Upper lobe of left lung (tissue), 6 donors: ENCODE measurements around the gene MPPED2. TPM values are rescaled to one million over a fixed set of nuclear protein-coding genes. Genes with fewer than 3 reads are reported as not detected.

Experiments used
- ATAC-seq, 2 donors: fragments of 200-7000 bp; cut with Tn5 transposase; one replicate each; pipeline ENCODE4 v1.9.1; 2022; ENCODE audit warnings: mild to moderate bottlenecking in 2 of 2, moderate library complexity in 2 of 2; ENCODE audit not compliant: low FRiP score in 2 of 2
- DNase-seq, 2 donors: peaks; one replicate each; pipeline ENCODE4 v3.0.0-alpha.2; 2019 to 2020
- H3K27ac ChIP-seq, 4 donors: fragments of 200-600 bp; sonication (generic); one replicate each; pipeline ENCODE4 v1.5.1; 2016 to 2019
- H3K27me3 ChIP-seq, 4 donors: fragments of 200-600 bp; sonication (generic); one replicate each; pipeline ENCODE4 v1.5.1; 2017 to 2019
- H3K36me3 ChIP-seq, 4 donors: fragments of 200-600 bp; sonication (generic); one replicate each; pipeline ENCODE4 v1.5.1; 2016 to 2019
- H3K4me1 ChIP-seq, 4 donors: fragments of 200-600 bp; sonication (generic); one replicate each; pipeline ENCODE4 v1.5.1; 2018 to 2019
- H3K4me3 ChIP-seq, 4 donors: fragments of 200-600 bp; sonication (generic); one replicate each; pipeline ENCODE4 v1.5.1; 2017 to 2019; ENCODE audit warnings: mild to moderate bottlenecking in 2 of 4, moderate library complexity in 1 of 4
- H3K9me3 ChIP-seq, 4 donors: fragments of 200-600 bp; sonication (generic); one replicate each; pipeline ENCODE4 v1.5.1; 2018 to 2019
- EP300 ChIP-seq, 4 donors: sonication (generic); formaldehyde crosslinking; IDR thresholded peaks; one replicate each; pipeline ENCODE4 v1.5.1; 2017; ENCODE audit warnings: antibody characterized with exemption in 4 of 4, control low read depth in 2 of 4
- POLR2A ChIP-seq, 4 donors: fragments of 450-650 bp; IDR thresholded peaks; one replicate each; pipeline ENCODE4 v1.5.1; 2016 to 2017; ENCODE audit warnings: antibody characterized with exemption in 4 of 4, mild to moderate bottlenecking in 2 of 4
- POLR2AphosphoS5 ChIP-seq, 2 donors: sonication (generic); formaldehyde crosslinking; IDR thresholded peaks; one replicate each; pipeline ENCODE4 v1.5.1; 2017; ENCODE audit warnings: antibody characterized with exemption in 2 of 2
- WGBS, 2 donors: methylation state at CpG; one replicate each; pipeline ENCODE4 v1.1.5; 2017 to 2018; 5-methylcytosine and 5-hydroxymethylcytosine counted together
- total RNA-seq, 6 donors: library from RNA; depleted of rRNA in 4 of 6; stranded (reverse); fragments of >200 nt in 4 of 6; gene quantifications; one replicate each; pipeline versions ENCODE4 v1.1.0 to v1.2.1, GENCODE V29; 2016 to 2021
- TF ChIP-seq, protein P1 (sequence below), 6 experiments: fragments of 450-650 bp in 4 of 6; fragments of 200-600 bp in 2 of 6; sonication (generic) in 2 of 6; IDR thresholded peaks; one replicate each; pipeline ENCODE4 v1.5.1; 2016 to 2019; ENCODE audit warnings: antibody characterized with exemption in 6 of 6
- donor health status: DM: no; HTN: no; CAD: no; lungs with moderate emphysema.
- donor health status: DM: no; HTN: yes; CAD: no; lungs with severe emphysema.

The MPPED2 gene
- total RNA-seq, 6 donors from 2014 or later = 0.20 to 3.8 (median 0.49) TPM; not detected in 1

DNA sequence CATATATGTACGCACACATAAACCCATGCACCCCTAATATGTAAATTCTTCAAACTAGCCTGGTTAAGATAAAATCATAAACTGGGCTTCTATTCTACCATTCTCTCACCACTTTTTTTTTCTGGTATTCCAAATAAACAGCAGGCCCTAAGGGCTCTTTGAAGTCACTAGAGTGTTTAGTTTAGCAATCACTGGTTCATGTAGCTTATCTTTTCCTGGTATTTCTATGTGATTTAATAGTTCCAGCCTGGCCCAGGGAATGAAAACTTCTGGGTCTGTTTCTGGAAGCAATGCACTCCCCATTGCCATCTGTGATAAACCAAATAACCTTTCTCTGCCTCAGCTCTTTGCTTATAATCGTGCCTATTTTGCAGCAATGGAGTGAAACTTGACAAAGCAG, 10.7 kb upstream of the MPPED2 start:
- WGBS, 2 donors = 50 to 55% methylated on average over 2 of the region's 2 CpGs
- H3K4me1 ChIP-seq = no peaks in the 10 kb centered on the region
- ATAC-seq = no peak

DNA sequence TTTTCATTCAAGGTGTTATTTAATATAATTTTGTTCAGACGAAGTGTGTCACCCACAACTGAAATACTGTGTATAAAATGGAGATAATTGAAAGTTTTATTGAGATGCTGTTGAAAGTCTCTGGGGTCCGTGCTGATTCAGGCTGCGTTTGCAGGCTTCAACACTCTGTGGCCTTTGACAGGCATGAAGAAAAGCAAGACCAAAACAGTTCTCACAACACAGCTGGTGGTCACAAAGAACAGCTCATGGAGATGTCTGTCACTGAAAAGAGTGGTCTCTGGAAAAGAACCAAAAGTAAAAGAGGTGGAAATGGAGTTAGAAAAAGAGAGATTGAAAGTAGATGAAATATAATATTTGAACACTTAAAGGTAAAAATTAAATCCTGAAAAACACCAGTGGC, 9.8 kb upstream of the MPPED2 start:
- DNase-seq (no peak), ATAC-seq (no peak)
- Histone ChIP-seq H3K4me1 (no peaks in the 10 kb centered on the region), H3K27ac (no peak overlapping the region), H3K4me3 (no peak overlapping the region), H3K36me3 (no peaks in the 10 kb centered on the region), H3K9me3 (no peaks in the 10 kb centered on the region), H3K27me3 (no peaks in the 10 kb centered on the region)
- WGBS, 2 donors = 83 to 91% methylated on average over 3 of the region's 3 CpGs
- TF ChIP-seq POLR2AphosphoS5 (IDR thresholded peaks at IDR 0.05) (no peak), EP300 (IDR thresholded peaks at IDR 0.05) (no peak), POLR2A (IDR thresholded peaks at IDR 0.05) (no peak)
- TF ChIP-seq, protein P1, sequence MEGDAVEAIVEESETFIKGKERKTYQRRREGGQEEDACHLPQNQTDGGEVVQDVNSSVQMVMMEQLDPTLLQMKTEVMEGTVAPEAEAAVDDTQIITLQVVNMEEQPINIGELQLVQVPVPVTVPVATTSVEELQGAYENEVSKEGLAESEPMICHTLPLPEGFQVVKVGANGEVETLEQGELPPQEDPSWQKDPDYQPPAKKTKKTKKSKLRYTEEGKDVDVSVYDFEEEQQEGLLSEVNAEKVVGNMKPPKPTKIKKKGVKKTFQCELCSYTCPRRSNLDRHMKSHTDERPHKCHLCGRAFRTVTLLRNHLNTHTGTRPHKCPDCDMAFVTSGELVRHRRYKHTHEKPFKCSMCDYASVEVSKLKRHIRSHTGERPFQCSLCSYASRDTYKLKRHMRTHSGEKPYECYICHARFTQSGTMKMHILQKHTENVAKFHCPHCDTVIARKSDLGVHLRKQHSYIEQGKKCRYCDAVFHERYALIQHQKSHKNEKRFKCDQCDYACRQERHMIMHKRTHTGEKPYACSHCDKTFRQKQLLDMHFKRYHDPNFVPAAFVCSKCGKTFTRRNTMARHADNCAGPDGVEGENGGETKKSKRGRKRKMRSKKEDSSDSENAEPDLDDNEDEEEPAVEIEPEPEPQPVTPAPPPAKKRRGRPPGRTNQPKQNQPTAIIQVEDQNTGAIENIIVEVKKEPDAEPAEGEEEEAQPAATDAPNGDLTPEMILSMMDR (IDR thresholded peaks at IDR 0.05) = no peak

More for the DNA sequence above, 10.7 kb upstream of the MPPED2 start:
- TF ChIP-seq, protein P1 (IDR thresholded peaks at IDR 0.05) = no peak
- TF ChIP-seq POLR2AphosphoS5 (IDR thresholded peaks at IDR 0.05) (no peak), POLR2A (IDR thresholded peaks at IDR 0.05) (no peak), EP300 (IDR thresholded peaks at IDR 0.05) (no peak)
- no peak overlapping the region for H3K4me3 ChIP-seq
- no peak overlapping the region for H3K27ac ChIP-seq
- H3K9me3 ChIP-seq = no peaks in the 10 kb centered on the region
- H3K36me3 ChIP-seq = no peaks in the 10 kb centered on the region
- H3K27me3 ChIP-seq = no peaks in the 10 kb centered on the region
- DNase-seq = no peak

DNA sequence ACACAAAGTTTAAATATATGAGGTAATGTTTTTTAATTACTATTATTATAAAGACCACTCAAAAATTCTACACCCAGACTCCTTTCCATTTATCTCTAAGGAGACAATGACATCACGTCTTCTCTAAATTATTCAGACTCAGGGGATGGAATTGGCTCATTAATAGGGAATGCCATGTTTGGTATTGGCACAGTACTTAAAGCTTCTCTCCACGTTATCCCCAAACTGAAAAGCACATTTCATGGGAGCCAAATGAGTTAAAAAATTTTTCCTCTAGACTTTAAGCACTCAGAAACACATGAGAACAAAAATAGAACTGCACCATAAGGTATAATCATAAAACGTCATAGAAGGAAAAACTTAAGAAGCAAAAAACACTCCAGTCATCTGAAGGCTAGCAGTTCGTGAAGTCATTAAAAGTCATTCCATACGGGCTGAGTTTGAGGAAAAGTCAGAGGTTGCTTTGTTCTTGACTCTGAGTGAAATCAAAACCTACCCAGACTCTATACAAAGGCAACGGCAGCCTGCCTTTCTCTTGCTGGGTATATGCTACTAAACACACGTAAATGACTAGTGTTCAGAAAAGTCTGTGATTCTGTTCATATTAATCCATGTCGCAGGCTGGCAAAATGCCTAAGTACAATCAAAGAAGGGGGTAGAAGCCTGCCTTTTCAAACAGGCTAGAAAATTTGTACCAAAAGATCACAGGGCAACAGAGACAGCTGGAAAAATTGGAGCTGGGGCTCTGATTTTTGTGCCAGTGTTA, 8.7 kb upstream of the MPPED2 start:
- no peaks in the 10 kb centered on the region for H3K27me3 ChIP-seq
- ATAC-seq = no peak
- WGBS, 2 donors = 68 to 74% methylated on average over 8 of the region's 8 CpGs
- no peaks in the 10 kb centered on the region for H3K9me3 ChIP-seq
- no peaks in the 10 kb centered on the region for H3K4me1 ChIP-seq
- TF ChIP-seq POLR2A (IDR thresholded peaks at IDR 0.05) = no peak
- TF ChIP-seq, protein P1 (IDR thresholded peaks at IDR 0.05) = no peak
- TF ChIP-seq EP300 (IDR thresholded peaks at IDR 0.05) = no peak
- TF ChIP-seq POLR2AphosphoS5 (IDR thresholded peaks at IDR 0.05) = no peak
- DNase-seq = no peak
- no peak overlapping the region for H3K27ac ChIP-seq
- H3K4me3 ChIP-seq = no peak overlapping the region
- H3K36me3 ChIP-seq = no peaks in the 10 kb centered on the region

DNA sequence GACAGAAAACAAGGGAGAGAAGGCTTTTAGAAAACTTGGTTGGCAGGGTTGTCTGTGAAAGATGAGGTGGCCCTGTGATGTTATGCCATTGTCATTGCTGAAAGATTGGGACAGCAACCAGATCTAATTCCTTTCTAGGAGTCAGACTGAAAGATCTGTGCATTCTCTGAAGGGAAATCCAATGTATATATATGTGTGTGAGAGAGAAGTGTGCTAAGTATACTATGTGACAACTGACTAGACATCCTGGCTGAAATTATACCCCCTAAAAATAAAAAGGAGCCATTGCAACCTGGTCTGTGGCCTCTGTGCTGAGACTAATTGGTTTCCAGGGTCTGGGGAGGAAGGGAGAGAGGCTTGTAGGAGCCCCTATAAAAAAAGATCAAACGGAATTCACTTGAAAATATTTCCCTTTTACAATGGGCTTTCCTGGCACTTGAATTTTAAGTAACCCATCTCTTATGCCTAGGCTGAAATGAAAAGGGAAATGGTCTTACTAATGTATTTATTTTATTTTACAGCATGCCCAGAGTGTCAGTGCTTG, 1.2 kb upstream of the MPPED2 start:
- no peak overlapping the region for H3K4me3 ChIP-seq
- WGBS, 2 donors = 65 to 76% methylated on average over 1 of the region's 1 CpG
- H3K27ac ChIP-seq = no peak overlapping the region
- TF ChIP-seq, protein P1 (IDR thresholded peaks at IDR 0.05) = no peak
- TF ChIP-seq EP300 (IDR thresholded peaks at IDR 0.05) (no peak), POLR2AphosphoS5 (IDR thresholded peaks at IDR 0.05) (no peak), POLR2A (IDR thresholded peaks at IDR 0.05) (no peak)
- H3K36me3 ChIP-seq = no peaks in the 10 kb centered on the region
- ATAC-seq = no peak
- no peaks in the 10 kb centered on the region for H3K9me3 ChIP-seq
- peaks cover 0 to 18% (median 9%) of the 10 kb centered on the region in 4 donors for H3K27me3 ChIP-seq
- DNase-seq = no peak
- H3K4me1 ChIP-seq = peaks cover 5 to 26% (median 22%) of the 10 kb centered on the region in 4 donors
